ENCODE measurements around the gene JARID2.

DNA sequence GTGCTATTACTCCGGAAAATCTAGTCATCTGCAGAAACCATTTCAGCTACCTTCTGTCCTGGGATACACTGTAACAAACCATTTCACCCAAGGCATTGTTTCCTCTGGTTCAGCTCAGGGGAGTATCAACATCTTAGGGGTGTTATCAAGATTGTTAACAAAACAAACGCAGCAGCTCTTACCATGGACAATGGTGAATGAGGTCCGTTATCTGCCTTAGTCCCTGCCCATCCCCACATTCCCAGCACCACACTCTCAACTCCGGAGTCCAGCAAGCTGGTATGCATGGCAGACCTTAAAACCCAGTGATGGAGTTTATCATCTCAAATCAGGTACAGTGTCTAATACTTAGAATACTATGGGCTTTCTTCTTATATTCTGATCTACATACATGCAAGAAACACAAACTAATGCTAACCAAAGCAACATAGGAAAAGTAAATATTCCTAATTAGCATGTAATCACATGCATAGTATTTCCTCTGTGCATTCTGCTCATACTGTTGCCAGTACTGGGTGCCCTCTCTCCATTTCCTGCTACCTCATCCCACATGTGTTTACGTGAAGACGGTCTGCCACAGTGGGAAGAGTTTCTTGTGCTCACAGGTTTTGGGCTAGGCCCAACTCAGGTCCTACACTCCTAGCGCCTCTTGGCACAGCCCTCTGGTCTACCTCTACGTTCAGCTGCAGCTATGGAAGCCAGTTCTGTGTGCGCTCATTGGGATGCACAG, 293.1 kb downstream of the JARID2 start:
- TF ChIP-seq EZH2 (IDR thresholded peaks at IDR 0.05; ENCODE audit: borderline replicate concordance, low read length): no peak
- TF ChIP-seq, protein P1, sequence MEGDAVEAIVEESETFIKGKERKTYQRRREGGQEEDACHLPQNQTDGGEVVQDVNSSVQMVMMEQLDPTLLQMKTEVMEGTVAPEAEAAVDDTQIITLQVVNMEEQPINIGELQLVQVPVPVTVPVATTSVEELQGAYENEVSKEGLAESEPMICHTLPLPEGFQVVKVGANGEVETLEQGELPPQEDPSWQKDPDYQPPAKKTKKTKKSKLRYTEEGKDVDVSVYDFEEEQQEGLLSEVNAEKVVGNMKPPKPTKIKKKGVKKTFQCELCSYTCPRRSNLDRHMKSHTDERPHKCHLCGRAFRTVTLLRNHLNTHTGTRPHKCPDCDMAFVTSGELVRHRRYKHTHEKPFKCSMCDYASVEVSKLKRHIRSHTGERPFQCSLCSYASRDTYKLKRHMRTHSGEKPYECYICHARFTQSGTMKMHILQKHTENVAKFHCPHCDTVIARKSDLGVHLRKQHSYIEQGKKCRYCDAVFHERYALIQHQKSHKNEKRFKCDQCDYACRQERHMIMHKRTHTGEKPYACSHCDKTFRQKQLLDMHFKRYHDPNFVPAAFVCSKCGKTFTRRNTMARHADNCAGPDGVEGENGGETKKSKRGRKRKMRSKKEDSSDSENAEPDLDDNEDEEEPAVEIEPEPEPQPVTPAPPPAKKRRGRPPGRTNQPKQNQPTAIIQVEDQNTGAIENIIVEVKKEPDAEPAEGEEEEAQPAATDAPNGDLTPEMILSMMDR (conservative IDR thresholded peaks at IDR 0.05 in 1 of 2, IDR thresholded peaks at IDR 0.05 in 1 of 2; ENCODE audit: extremely low read depth in 1 of 2, insufficient read depth in 1 of 2, low read depth in 1 of 2, low read length in 2 of 2): no peak

Data from mammary epithelial cell (primary cell).